GM13977 (cell line): ENCODE results near the gene LAPTM4A.

Experiments used
- DNase-seq: peaks from one replicate; pipeline ENCODE4 v3.0.0; 2012; ENCODE audit warnings: low spot score
- CTCF ChIP-seq: IDR thresholded peaks from 2 replicates; pipeline ENCODE4 v1.5.1; 2012; ENCODE audit warnings: mild to moderate bottlenecking, control low read depth; ENCODE audit not compliant: insufficient read depth; ENCODE audit errors: extremely low read depth, missing control alignments
- in situ Hi-C: fragments of 300-500 bp; cut with MboI; formaldehyde crosslinking; loops from one replicate; pipeline ENCODE4 v1.12.0; 2022; ENCODE audit warnings: low sequenced_read_pairs, low pct_unique_long_range_greater_than_20kb, mixed read lengths, inconsistent platforms; ENCODE audit not compliant: unreplicated experiment

LAPTM4A gene

DNA sequence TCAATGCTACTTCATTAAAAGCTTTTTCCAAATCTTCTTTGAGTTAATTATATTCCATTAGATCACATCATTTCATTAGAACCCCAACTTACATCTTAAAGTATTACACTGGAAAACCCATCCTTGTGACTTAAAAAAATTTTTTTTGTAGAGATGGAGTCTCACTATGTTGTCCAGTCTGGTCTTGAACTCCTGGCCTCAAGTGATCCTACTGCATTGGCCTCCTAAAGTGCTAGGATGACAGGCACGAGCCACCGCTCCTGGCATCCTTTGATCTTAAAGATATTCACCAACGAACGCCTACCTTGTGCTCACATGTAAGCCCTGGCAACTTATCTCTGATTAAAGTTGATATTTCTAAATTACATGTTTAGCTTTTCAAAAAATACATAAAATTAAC is 6.7 kb downstream of the LAPTM4A start:
- no peak for DNase-seq
- TF ChIP-seq CTCF: no peak
- in situ Hi-C loops: no loop called here

DNA sequence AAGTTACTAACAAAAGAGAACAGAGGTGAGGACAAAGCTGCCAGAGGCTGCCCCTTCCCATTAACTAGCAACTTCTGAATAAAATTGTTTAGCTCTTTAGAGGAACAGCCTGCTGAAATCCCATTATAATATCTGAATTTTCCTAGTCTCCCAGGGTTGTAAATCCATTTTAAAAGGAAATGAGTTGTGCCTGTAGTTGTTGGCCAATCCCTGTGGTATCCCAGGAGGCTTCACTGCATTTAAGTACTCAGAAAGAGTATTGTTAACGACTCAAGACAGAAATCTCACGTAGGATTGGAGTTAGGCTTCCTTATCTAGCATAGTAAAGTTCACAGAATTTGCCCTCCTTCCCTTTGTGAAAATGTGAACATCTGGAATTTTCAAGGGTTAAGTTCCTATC is 8.9 kb downstream of the LAPTM4A start:
- DNase-seq: no peak
- TF ChIP-seq CTCF: no peak
- in situ Hi-C loops: no loop called here

GRCh38 chr2:20040489-20041172 is 10.8 kb downstream of the LAPTM4A start:
- in situ Hi-C loops: no loop called here
- no peak for TF ChIP-seq CTCF
- no peak for DNase-seq

GRCh38 chr2:20037660-20038059 is 13.8 kb downstream of the LAPTM4A start:
- DNase-seq: no peak
- no peak for TF ChIP-seq CTCF
- in situ Hi-C loops: no loop called here

GRCh38 chr2:20035955-20036666 is 15.3 kb downstream of the LAPTM4A start:
- in situ Hi-C loops: no loop called here
- no peak for DNase-seq

DNA sequence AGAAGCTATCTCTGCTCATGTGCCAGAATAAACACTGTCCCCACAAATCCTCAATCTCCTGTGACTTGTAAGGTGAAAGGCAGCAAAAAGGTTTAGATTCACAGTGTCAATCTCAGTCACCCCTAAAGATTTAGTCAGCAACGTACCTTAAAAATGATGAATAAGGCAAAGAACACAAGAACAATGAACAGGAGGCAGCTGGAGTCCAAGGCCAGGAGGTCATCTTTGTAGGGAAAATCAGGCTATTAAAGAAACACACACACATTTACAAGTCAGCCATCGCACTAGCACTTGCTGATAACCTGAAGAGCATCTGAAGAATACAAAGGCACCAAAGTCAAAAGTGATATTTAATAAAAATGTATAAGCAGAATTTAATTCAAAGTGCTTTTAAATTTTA is 16.6 kb downstream of the LAPTM4A start:
- TF ChIP-seq CTCF: no peak
- no peak for DNase-seq
- in situ Hi-C loops: no loop called here

More at GRCh38 chr2:20035955-20036666, 15.3 kb downstream of the LAPTM4A start:
- TF ChIP-seq CTCF: no peak
